SK-N-SH treated with all-trans-retinoic acid at 6 μM for 48 hours (cell line): ENCODE measurements around the gene DONSON.

Source experiments
- ATAC-seq: fragments of 200-7000 bp; cut with Tn5 transposase; 3 replicates; pipeline ENCODE4 v1.9.1; 2020; ENCODE audit warnings: mild to moderate bottlenecking, moderate library complexity
- ARNTL ChIP-seq: fragments of 450-650 bp; formaldehyde crosslinking; IDR thresholded peaks from 2 replicates; pipeline ENCODE4 v1.5.0; 2020; ENCODE audit warnings: low read depth, mild to moderate bottlenecking, moderate library complexity, borderline replicate concordance
- BACH2 ChIP-seq: fragments of 250-450 bp; sonication (Bioruptor Pico); IDR thresholded peaks from 2 replicates; pipeline ENCODE4 v1.9.0; 2021; ENCODE audit warnings: mild to moderate bottlenecking, borderline replicate concordance
- CSDC2 ChIP-seq: fragments of 250-450 bp; sonication (Bioruptor Pico); IDR thresholded peaks from 2 replicates; pipeline ENCODE4 v1.5.0; 2020; ENCODE audit warnings: mild to moderate bottlenecking, moderate library complexity
- ESRRG ChIP-seq: fragments of 250-450 bp; sonication (Bioruptor Pico); IDR thresholded peaks from 2 replicates; pipeline ENCODE4 v1.6.1; 2021; ENCODE audit warnings: mild to moderate bottlenecking
- GLIS3 ChIP-seq: fragments of 250-450 bp; sonication (Bioruptor Pico); IDR thresholded peaks from 2 replicates; pipeline ENCODE4 v1.5.0; 2020; ENCODE audit warnings: mild to moderate bottlenecking, moderate library complexity
- ISL1 ChIP-seq: fragments of 250-450 bp; sonication (Bioruptor Pico); IDR thresholded peaks from 2 replicates; pipeline ENCODE4 v2.1.2; 2022; ENCODE audit warnings: mild to moderate bottlenecking, moderate library complexity
- OSR1 ChIP-seq: fragments of 250-450 bp; sonication (Bioruptor Pico); IDR thresholded peaks from 2 replicates; pipeline ENCODE4 v1.8.0; 2022; ENCODE audit warnings: moderate library complexity, mild to moderate bottlenecking, inconsistent platforms
- POU6F1 ChIP-seq: fragments of 250-450 bp; sonication (Bioruptor Pico); IDR thresholded peaks from 2 replicates; pipeline ENCODE4 v1.8.0; 2021; ENCODE audit warnings: low read depth, mild to moderate bottlenecking, moderate library complexity, borderline replicate concordance
- PPARA ChIP-seq: fragments of 250-450 bp; sonication (Bioruptor Pico); IDR thresholded peaks from 2 replicates; pipeline ENCODE4 v1.5.0; 2020; ENCODE audit warnings: mild to moderate bottlenecking, borderline replicate concordance
- RARB ChIP-seq: fragments of 250-450 bp; sonication (Bioruptor Pico); IDR thresholded peaks from 2 replicates; pipeline ENCODE4 v1.8.0; 2021; ENCODE audit warnings: mild to moderate bottlenecking, moderate library complexity
- SNAI2 ChIP-seq: fragments of 250-450 bp; sonication (Bioruptor Pico); IDR thresholded peaks from 2 replicates; pipeline ENCODE4 v1.5.0; 2020; ENCODE audit warnings: mild to moderate bottlenecking, moderate library complexity
- TCF4 ChIP-seq: fragments of 250-450 bp; sonication (Bioruptor Pico); IDR thresholded peaks from 2 replicates; pipeline ENCODE4 v1.8.0; 2021; ENCODE audit warnings: mild to moderate bottlenecking, moderate library complexity, borderline replicate concordance
- TOX ChIP-seq: fragments of 250-450 bp; sonication (Bioruptor Pico); IDR thresholded peaks from 2 replicates; pipeline ENCODE4 v1.8.0; 2021; ENCODE audit warnings: mild to moderate bottlenecking, moderate library complexity, borderline replicate concordance
- ZC3H10 ChIP-seq: fragments of 250-450 bp; sonication (Bioruptor Pico); IDR thresholded peaks from 2 replicates; pipeline ENCODE4 v1.5.1; 2021; ENCODE audit warnings: mild to moderate bottlenecking, moderate library complexity
- ZFP3 ChIP-seq: fragments of 250-450 bp; sonication (Bioruptor Pico); IDR thresholded peaks from 2 replicates; pipeline ENCODE4 v1.5.0; 2020; ENCODE audit warnings: mild to moderate bottlenecking, moderate library complexity
- ZFP30 ChIP-seq: fragments of 450-650 bp; formaldehyde crosslinking; IDR thresholded peaks from 2 replicates; pipeline ENCODE4 v1.5.0; 2022; ENCODE audit warnings: mild to moderate bottlenecking, moderate library complexity
- ZNF70 ChIP-seq: fragments of 450-650 bp; formaldehyde crosslinking; IDR thresholded peaks from 2 replicates; pipeline ENCODE4 v1.5.0; 2020; ENCODE audit warnings: mild to moderate bottlenecking, moderate library complexity
- ZNF8 ChIP-seq: fragments of 450-650 bp; formaldehyde crosslinking; IDR thresholded peaks from 2 replicates; pipeline ENCODE4 v1.5.0; 2020; ENCODE audit warnings: mild to moderate bottlenecking, moderate library complexity
- TF ChIP-seq, protein P1 (sequence below): fragments of 250-450 bp; sonication (Bioruptor Pico); IDR thresholded peaks from 2 replicates; pipeline ENCODE4 v1.5.0; 2020; ENCODE audit warnings: mild to moderate bottlenecking, moderate library complexity
- TF ChIP-seq, protein P2 (sequence below): fragments of 250-450 bp; sonication (Bioruptor Pico); IDR thresholded peaks from 2 replicates; pipeline ENCODE4 v1.5.1; 2021; ENCODE audit warnings: mild to moderate bottlenecking, moderate library complexity

Gene DONSON

GRCh38 chr21:33562389-33562788, 26.1 kb downstream of the DONSON start:
- ATAC-seq = no peak
- TF ChIP-seq GLIS3 (no peak), ARNTL (CRISPR knock-in tag) (no peak), POU6F1 (CRISPR knock-in tag) (no peak), OSR1 (CRISPR knock-in tag) (no peak), ZFP3 (CRISPR knock-in tag) (no peak), ZNF8 (CRISPR knock-in tag) (no peak), TOX (CRISPR knock-in tag) (no peak), SNAI2 (no peak)
- TF ChIP-seq, protein P1, sequence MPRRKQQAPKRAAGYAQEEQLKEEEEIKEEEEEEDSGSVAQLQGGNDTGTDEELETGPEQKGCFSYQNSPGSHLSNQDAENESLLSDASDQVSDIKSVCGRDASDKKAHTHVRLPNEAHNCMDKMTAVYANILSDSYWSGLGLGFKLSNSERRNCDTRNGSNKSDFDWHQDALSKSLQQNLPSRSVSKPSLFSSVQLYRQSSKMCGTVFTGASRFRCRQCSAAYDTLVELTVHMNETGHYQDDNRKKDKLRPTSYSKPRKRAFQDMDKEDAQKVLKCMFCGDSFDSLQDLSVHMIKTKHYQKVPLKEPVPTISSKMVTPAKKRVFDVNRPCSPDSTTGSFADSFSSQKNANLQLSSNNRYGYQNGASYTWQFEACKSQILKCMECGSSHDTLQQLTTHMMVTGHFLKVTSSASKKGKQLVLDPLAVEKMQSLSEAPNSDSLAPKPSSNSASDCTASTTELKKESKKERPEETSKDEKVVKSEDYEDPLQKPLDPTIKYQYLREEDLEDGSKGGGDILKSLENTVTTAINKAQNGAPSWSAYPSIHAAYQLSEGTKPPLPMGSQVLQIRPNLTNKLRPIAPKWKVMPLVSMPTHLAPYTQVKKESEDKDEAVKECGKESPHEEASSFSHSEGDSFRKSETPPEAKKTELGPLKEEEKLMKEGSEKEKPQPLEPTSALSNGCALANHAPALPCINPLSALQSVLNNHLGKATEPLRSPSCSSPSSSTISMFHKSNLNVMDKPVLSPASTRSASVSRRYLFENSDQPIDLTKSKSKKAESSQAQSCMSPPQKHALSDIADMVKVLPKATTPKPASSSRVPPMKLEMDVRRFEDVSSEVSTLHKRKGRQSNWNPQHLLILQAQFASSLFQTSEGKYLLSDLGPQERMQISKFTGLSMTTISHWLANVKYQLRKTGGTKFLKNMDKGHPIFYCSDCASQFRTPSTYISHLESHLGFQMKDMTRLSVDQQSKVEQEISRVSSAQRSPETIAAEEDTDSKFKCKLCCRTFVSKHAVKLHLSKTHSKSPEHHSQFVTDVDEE (CRISPR knock-in tag) = no peak

DNA sequence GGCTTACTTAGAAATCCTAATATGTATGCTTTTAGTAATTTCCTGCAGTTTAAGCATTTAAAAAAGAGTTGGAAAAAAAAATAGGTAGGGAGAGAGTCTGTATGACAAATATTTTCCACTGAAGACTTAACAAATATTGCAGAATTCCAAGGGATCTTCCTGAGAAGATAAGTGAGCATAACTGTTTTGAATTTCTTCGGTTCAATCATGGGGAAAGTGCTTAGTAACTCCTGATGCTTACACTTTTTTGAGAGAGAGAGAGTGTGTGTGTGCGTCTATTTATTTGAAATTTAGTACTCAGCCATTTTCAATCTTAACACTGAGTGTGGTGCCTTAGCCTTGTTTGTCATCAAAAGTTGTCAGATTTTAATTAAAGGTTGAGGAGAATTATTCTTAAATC, 27.1 kb downstream of the DONSON start:
- TF ChIP-seq SNAI2 (no peak), ARNTL (CRISPR knock-in tag) (no peak)
- no peak for ATAC-seq

GRCh38 chr21:33560965-33561364, 27.5 kb downstream of the DONSON start:
- no peak for ATAC-seq
- TF ChIP-seq ZFP30 (CRISPR knock-in tag) = no peak
- TF ChIP-seq ARNTL (CRISPR knock-in tag) = no peak
- TF ChIP-seq GLIS3 = no peak
- no peak for TF ChIP-seq TOX (CRISPR knock-in tag)
- TF ChIP-seq ESRRG (CRISPR knock-in tag) = no peak
- TF ChIP-seq ZFP3 (CRISPR knock-in tag) = no peak
- TF ChIP-seq PPARA (CRISPR knock-in tag) = no peak
- no peak for TF ChIP-seq ISL1 (CRISPR knock-in tag)
- no peak for TF ChIP-seq ZC3H10
- TF ChIP-seq, protein P2, sequence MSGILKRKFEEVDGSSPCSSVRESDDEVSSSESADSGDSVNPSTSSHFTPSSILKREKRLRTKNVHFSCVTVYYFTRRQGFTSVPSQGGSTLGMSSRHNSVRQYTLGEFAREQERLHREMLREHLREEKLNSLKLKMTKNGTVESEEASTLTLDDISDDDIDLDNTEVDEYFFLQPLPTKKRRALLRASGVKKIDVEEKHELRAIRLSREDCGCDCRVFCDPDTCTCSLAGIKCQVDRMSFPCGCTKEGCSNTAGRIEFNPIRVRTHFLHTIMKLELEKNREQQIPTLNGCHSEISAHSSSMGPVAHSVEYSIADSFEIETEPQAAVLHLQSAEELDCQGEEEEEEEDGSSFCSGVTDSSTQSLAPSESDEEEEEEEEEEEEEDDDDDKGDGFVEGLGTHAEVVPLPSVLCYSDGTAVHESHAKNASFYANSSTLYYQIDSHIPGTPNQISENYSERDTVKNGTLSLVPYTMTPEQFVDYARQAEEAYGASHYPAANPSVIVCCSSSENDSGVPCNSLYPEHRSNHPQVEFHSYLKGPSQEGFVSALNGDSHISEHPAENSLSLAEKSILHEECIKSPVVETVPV = no peak
- no peak for TF ChIP-seq CSDC2 (CRISPR knock-in tag)

GRCh38 chr21:33559813-33560212, 28.7 kb downstream of the DONSON start:
- TF ChIP-seq CSDC2 (CRISPR knock-in tag) (no peak), ZNF70 (CRISPR knock-in tag) (no peak), POU6F1 (CRISPR knock-in tag) (no peak), TCF4 (CRISPR knock-in tag) (no peak), TOX (CRISPR knock-in tag) (no peak), ZC3H10 (no peak), GLIS3 (no peak), BACH2 (CRISPR knock-in tag) (no peak), PPARA (CRISPR knock-in tag) (no peak), RARB (CRISPR knock-in tag) (no peak), SNAI2 (no peak), ESRRG (CRISPR knock-in tag) (no peak), OSR1 (CRISPR knock-in tag) (no peak), ARNTL (CRISPR knock-in tag) (no peak)
- TF ChIP-seq, protein P2 = no peak
- ATAC-seq = no peak
